ENCODE measurements around the gene HIVEP3. TPM values are rescaled to one million over a fixed set of nuclear protein-coding genes. Genes with fewer than 3 reads are reported as not detected.

Gene HIVEP3
- total RNA-seq, 1 experiment from 2014 or later = 3.1 TPM

- POLR2A ChIA-PET (ENCODE audit: low non-redundant PET) = no interaction called here
- no peak overlapping the region for H3K27ac ChIP-seq (ENCODE audit: low read depth, low read length, poor library complexity, severe bottlenecking)
Observed at GRCh38 chr1:41859686-41860085, 59.0 kb downstream of the HIVEP3 start.

GRCh38 chr1:41856944-41857285, 61.8 kb downstream of the HIVEP3 start:
- ChIA-PET POLR2A (ENCODE audit: low non-redundant PET) (no interaction called here), CTCF (no interaction called here)
- BruUV-seq (replicated peaks) = no TSS peak
- Histone ChIP-seq H3K27ac (ENCODE audit: low read depth, low read length, poor library complexity, severe bottlenecking) (no peak overlapping the region), H3K9me3 (ENCODE audit: low read depth, low read length, poor library complexity, severe bottlenecking) (no peaks in the 10 kb centered on the region), H3K27me3 (replicated peaks; ENCODE audit: insufficient read depth, low read depth, low read length, poor library complexity) (no peaks in the 10 kb centered on the region), H3K4me1 (ENCODE audit: insufficient read depth, low read length, poor library complexity, severe bottlenecking) (peaks cover 7% of the 10 kb centered on the region), H3K36me3 (ENCODE audit: insufficient read depth, low read length, poor library complexity, severe bottlenecking) (no peaks in the 10 kb centered on the region), H3K4me3 (ENCODE audit: low read depth, low read length, poor library complexity, severe bottlenecking) (no peak overlapping the region)
- no peak for DNase-seq (ENCODE audit: low spot score)
- no peak for TF ChIP-seq CTCF (conservative IDR thresholded peaks at IDR 0.05; ENCODE audit: low read depth, low read length)
- no peak for TF ChIP-seq EZH2 (IDR thresholded peaks at IDR 0.05; ENCODE audit: borderline replicate concordance, low read depth, low read length, poor library complexity, severe bottlenecking)
- intact Hi-C loops (cut with micrococcal nuclease; ENCODE audit: unreplicated experiment) = no loop called here

More at GRCh38 chr1:41859686-41860085, 59.0 kb downstream of the HIVEP3 start:
- Histone ChIP-seq H3K36me3 (ENCODE audit: insufficient read depth, low read length, poor library complexity, severe bottlenecking) (no peaks in the 10 kb centered on the region), H3K27me3 (replicated peaks; ENCODE audit: insufficient read depth, low read depth, low read length, poor library complexity) (no peaks in the 10 kb centered on the region), H3K4me3 (ENCODE audit: low read depth, low read length, poor library complexity, severe bottlenecking) (no peak overlapping the region), H3K4me1 (ENCODE audit: insufficient read depth, low read length, poor library complexity, severe bottlenecking) (peaks cover 16% of the 10 kb centered on the region), H3K9me3 (ENCODE audit: low read depth, low read length, poor library complexity, severe bottlenecking) (no peaks in the 10 kb centered on the region)
- DNase-seq (ENCODE audit: low spot score) = no peak
- no peak for TF ChIP-seq CTCF (conservative IDR thresholded peaks at IDR 0.05; ENCODE audit: low read depth, low read length)
- TF ChIP-seq EZH2 (IDR thresholded peaks at IDR 0.05; ENCODE audit: borderline replicate concordance, low read depth, low read length, poor library complexity, severe bottlenecking) = no peak
- intact Hi-C loops (cut with micrococcal nuclease; ENCODE audit: unreplicated experiment) = no loop called here
- CTCF ChIA-PET = no interaction called here
- BruUV-seq (replicated peaks) = no TSS peak

- POLR2A ChIA-PET (ENCODE audit: low non-redundant PET) = no interaction called here
- Histone ChIP-seq H3K27me3 (replicated peaks; ENCODE audit: insufficient read depth, low read depth, low read length, poor library complexity) (no peaks in the 10 kb centered on the region), H3K9me3 (ENCODE audit: low read depth, low read length, poor library complexity, severe bottlenecking) (no peaks in the 10 kb centered on the region), H3K36me3 (ENCODE audit: insufficient read depth, low read length, poor library complexity, severe bottlenecking) (no peaks in the 10 kb centered on the region), H3K4me1 (ENCODE audit: insufficient read depth, low read length, poor library complexity, severe bottlenecking) (peaks cover 1% of the 10 kb centered on the region), H3K27ac (ENCODE audit: low read depth, low read length, poor library complexity, severe bottlenecking) (no peak overlapping the region), H3K4me3 (ENCODE audit: low read depth, low read length, poor library complexity, severe bottlenecking) (no peak overlapping the region)
- CTCF ChIA-PET = no interaction called here
- intact Hi-C loops (cut with micrococcal nuclease; ENCODE audit: unreplicated experiment) = no loop called here
- DNase-seq (ENCODE audit: low spot score) = no peak
- no peak for TF ChIP-seq EZH2 (IDR thresholded peaks at IDR 0.05; ENCODE audit: borderline replicate concordance, low read depth, low read length, poor library complexity, severe bottlenecking)
- no peak for TF ChIP-seq CTCF (conservative IDR thresholded peaks at IDR 0.05; ENCODE audit: low read depth, low read length)
- no TSS peak for BruUV-seq (replicated peaks)
Observed at GRCh38 chr1:41856151-41856943, 62.4 kb downstream of the HIVEP3 start.
